Ovary (tissue), 3 donors: ENCODE measurements around the gene CH25H.

ENCODE experiments used
- CTCF ChIP-seq, 3 donors: fragments of 450-650 bp in 2 of 3; fragments of 200-600 bp in 1 of 3; IDR thresholded peaks; one replicate each; pipeline versions ENCODE4 v1.5.1 to v1.8.0; 2016 to 2022; ENCODE audit warnings: antibody characterized with exemption in 3 of 3, mild to moderate bottlenecking in 1 of 3
- POLR2A ChIP-seq: fragments of 450-650 bp; IDR thresholded peaks from one replicate; pipeline ENCODE4 v1.6.1; 2017; ENCODE audit warnings: antibody characterized with exemption, mild to moderate bottlenecking, moderate library complexity
- donor health status: DM: no; HTN: no; CAD: no.

GRCh38 chr10:89245802-89246201 lies 38.7 kb upstream of the CH25H start:
- no peak for TF ChIP-seq CTCF (IDR thresholded peaks at IDR 0.05)
- TF ChIP-seq POLR2A, result no peak
